Activated naive CD8-positive, alpha-beta T cell (primary cell): Measurements from ENCODE around the gene DDHD1.
"Not testable (repeated sequence)": the region's sequence is repeated elsewhere in the genome, so short reads cannot be mapped to it uniquely, and the experiment has no call there.

Experiments
- H3K27ac Mint-ChIP-seq: one replicate; pipeline ENCODE4 v1.8.0; 2021; ENCODE audit warnings: mixed read lengths
- H3K27me3 Mint-ChIP-seq: one replicate; pipeline ENCODE4 v1.8.0; 2021; ENCODE audit warnings: mixed read lengths
- H3K36me3 Mint-ChIP-seq: one replicate; pipeline ENCODE4 v1.8.0; 2021; ENCODE audit warnings: mixed read lengths
- H3K4me1 Mint-ChIP-seq: one replicate; pipeline ENCODE4 v1.8.0; 2021; ENCODE audit warnings: low read depth, mixed read lengths
- H3K4me3 Mint-ChIP-seq: one replicate; pipeline ENCODE4 v1.8.0; 2021; ENCODE audit warnings: mild to moderate bottlenecking, mixed read lengths
- H3K9me3 Mint-ChIP-seq: one replicate; pipeline ENCODE4 v1.8.0; 2021; ENCODE audit warnings: low read depth, mixed read lengths

DDHD1 gene

DNA sequence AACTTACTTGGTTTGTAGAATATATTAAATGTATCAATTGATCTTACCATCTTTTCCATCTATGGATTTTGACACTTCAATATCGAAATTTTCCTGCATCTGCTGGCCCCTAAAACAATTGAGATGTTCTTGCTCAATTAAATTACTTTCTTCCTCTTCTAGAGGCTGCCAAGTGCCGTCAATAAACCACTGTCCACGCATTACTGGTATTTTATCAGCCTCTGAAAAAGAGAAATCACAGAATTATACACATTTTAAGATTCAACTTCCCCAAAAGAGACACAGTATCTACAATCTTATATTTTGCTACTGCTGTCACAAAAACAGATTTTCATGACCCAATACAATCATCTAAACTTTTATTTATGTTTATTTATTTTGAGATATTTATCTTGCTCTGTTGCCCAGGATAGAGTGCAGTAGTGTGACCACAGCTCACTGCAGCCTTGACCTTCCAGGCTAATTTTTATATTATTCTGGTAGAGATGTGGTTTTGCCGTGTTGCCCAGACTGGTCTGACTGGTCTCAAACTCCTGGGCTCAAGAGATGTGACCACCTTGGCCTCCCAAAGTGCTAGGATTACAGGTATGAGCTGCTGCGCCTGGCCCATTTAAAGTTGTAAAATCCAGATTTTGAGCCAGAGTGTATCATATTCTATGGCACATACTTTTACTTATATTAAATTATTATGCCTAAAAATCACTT, 49.3 kb downstream of the DDHD1 start:
- peaks cover 18% of the 10 kb centered on the region for H3K4me1 Mint-ChIP-seq
- peaks cover 15% of the 10 kb centered on the region for H3K36me3 Mint-ChIP-seq
- no peaks in the 10 kb centered on the region for H3K27me3 Mint-ChIP-seq
- no peak overlapping the region for H3K27ac Mint-ChIP-seq
- H3K4me3 Mint-ChIP-seq: no peak overlapping the region
- no peaks in the 10 kb centered on the region for H3K9me3 Mint-ChIP-seq

DNA sequence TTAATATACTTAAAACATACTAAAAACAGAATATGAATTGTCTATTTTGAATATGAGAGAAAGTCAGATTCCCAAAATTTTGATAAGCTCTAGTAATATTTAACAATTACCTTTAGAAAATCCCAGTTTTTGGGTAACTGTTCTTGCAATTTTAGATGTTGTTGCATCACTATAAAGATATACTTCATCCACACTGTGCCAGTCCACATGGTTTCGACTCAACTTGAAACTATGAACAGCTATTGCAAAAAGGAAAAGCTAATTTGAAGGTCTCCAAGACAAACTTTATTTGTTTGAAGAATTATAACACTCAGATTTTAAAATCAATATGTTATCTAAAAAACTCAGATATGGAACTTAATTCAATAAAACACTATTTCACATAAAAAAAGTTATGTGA, 59.9 kb downstream of the DDHD1 start:
- H3K4me3 Mint-ChIP-seq: no peak overlapping the region
- no peaks in the 10 kb centered on the region for H3K9me3 Mint-ChIP-seq
- H3K27ac Mint-ChIP-seq: no peak overlapping the region
- peaks cover 32% of the 10 kb centered on the region for H3K36me3 Mint-ChIP-seq
- H3K4me1 Mint-ChIP-seq: peaks cover 7% of the 10 kb centered on the region
- H3K27me3 Mint-ChIP-seq: no peaks in the 10 kb centered on the region

DNA sequence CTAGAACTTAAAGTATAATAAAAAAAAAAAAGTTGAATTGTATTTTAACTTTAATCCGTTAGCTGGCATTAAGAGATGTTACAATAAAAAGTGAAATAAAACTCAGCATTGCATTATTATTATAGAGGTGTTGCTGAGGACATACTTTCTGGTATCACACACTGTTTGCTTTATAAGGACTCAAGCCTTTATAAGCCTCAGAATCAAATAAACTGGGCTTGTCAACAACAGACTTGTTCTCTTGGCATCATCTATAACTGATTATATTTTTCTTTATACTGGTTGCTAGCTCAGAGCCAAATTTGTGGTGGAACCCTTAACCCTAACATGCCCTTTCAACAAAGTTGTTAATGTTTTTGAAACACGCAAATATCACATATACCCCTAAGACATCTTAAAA, 62.3 kb downstream of the DDHD1 start:
- H3K9me3 Mint-ChIP-seq: no peaks in the 10 kb centered on the region
- H3K36me3 Mint-ChIP-seq: peaks cover 42% of the 10 kb centered on the region
- H3K27ac Mint-ChIP-seq: no peak overlapping the region
- H3K4me1 Mint-ChIP-seq: peaks cover 11% of the 10 kb centered on the region
- no peaks in the 10 kb centered on the region for H3K27me3 Mint-ChIP-seq
- H3K4me3 Mint-ChIP-seq: no peak overlapping the region

DNA sequence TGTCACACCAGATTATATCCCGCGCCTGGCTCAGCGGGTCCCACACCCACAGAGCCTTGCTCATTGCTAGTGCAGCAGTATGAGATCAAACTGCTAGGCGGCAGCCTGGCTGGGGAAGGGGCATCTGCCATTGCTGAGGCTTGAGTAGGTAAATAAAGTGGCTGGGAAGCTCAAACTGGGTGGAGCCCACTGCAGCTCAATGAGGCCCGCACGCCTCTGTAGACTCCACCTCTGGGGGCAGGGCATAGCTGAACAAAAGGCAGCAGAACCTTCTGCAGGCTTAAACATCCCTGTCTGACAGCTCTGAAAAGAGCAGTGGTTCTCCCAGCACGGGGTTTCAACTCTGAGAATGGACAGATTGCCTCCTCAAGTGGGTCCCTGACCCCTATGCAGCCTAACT, 68.2 kb downstream of the DDHD1 start:
- H3K36me3 Mint-ChIP-seq: peaks cover 45% of the 10 kb centered on the region
- H3K9me3 Mint-ChIP-seq: not testable (repeated sequence)
- peaks cover 11% of the 10 kb centered on the region for H3K4me1 Mint-ChIP-seq

DNA sequence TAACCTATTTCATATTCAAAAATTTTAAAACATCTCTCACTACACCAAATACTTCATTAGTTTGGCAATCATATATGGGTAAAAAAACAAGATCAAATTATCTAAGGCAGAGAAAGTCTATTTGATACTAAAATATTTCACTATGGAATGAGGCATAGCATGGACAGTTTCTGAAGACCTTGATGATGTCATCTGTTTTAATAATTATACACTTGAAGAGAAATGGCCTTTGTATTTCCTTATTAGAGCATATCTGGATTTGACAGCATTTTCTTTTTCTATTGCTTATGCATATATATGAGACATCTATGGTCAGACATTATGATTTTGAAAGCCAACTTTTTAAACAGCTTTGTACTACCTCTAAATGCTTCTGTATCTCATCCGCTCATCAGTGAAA, 88.6 kb downstream of the DDHD1 start:
- Mint-ChIP-seq H3K27me3 (no peaks in the 10 kb centered on the region), H3K9me3 (no peaks in the 10 kb centered on the region), H3K36me3 (peaks cover 6% of the 10 kb centered on the region), H3K4me3 (no peak overlapping the region), H3K4me1 (peaks cover 3% of the 10 kb centered on the region), H3K27ac (no peak overlapping the region)

More for the DNA sequence above, 68.2 kb downstream of the DDHD1 start:
- H3K27me3 Mint-ChIP-seq, H3K4me3 Mint-ChIP-seq, H3K27ac Mint-ChIP-seq: not testable (repeated sequence)

DNA sequence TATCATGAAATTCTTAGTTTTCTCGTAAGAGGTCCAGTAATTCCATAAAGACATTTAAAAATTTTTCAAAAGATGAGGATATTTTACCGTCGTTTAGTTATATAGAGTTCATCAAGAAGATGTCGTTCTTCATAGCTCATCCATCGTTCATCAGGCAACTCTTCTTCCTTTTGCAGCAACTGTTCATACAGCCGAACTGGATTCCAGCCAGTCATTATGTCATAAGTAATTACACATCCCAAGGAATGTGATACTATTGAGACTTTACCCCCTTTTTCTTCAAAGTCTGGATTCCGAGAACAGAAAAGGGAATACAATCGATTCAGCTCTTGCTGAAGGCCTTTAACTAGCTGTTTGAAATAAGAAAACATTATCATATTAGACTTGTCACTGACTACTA, 90.3 kb downstream of the DDHD1 start:
- Mint-ChIP-seq H3K27ac (no peak overlapping the region), H3K36me3 (peaks cover 3% of the 10 kb centered on the region), H3K9me3 (no peaks in the 10 kb centered on the region), H3K4me3 (no peak overlapping the region), H3K4me1 (peaks cover 3% of the 10 kb centered on the region), H3K27me3 (no peaks in the 10 kb centered on the region)

DNA sequence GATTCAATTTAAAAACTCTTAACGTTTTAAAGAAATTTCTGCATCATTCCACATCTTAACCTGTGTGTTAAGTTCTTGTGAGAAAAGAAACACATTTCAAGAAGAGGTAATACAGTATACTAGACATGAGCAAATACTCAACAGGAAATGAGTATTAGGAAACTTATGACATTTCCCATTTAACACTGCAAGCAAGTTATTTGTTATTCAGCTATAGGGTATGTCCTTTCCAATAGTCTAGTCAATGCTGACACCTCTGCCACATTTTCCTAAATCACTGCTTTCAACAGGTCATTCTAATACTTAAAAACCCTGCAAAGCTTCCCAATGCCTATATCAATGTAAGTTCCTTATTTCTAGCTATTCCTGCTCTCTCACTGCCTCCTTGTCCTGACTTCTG, 93.1 kb downstream of the DDHD1 start:
- no peaks in the 10 kb centered on the region for H3K9me3 Mint-ChIP-seq
- no peak overlapping the region for H3K4me3 Mint-ChIP-seq
- H3K4me1 Mint-ChIP-seq: peaks cover 8% of the 10 kb centered on the region
- peaks cover 3% of the 10 kb centered on the region for H3K36me3 Mint-ChIP-seq
- H3K27ac Mint-ChIP-seq: no peak overlapping the region
- no peaks in the 10 kb centered on the region for H3K27me3 Mint-ChIP-seq

DNA sequence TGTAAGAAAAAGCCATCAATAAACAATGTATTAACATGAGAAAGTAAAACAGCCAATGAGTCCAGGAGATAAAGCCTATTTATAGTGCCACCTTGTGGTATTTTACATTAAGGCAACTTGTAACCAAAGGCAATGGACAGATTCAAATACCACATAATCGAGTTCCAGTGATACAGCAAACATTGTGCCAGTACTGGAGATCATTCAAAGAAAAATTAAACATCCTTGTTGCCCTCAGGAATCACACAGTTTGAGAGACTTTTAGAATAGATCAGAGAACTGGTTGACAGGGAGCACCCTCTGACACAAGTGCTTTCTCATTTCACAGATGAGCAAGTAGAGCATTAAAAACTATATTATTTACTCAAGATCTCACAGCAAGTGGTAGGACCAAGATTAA, 98.1 kb downstream of the DDHD1 start:
- H3K27me3 Mint-ChIP-seq: no peaks in the 10 kb centered on the region
- peaks cover 8% of the 10 kb centered on the region for H3K4me1 Mint-ChIP-seq
- H3K4me3 Mint-ChIP-seq: no peak overlapping the region
- H3K9me3 Mint-ChIP-seq: no peaks in the 10 kb centered on the region
- peak overlapping the region; percentile 10 for H3K27ac Mint-ChIP-seq
- peaks cover 12% of the 10 kb centered on the region for H3K36me3 Mint-ChIP-seq

DNA sequence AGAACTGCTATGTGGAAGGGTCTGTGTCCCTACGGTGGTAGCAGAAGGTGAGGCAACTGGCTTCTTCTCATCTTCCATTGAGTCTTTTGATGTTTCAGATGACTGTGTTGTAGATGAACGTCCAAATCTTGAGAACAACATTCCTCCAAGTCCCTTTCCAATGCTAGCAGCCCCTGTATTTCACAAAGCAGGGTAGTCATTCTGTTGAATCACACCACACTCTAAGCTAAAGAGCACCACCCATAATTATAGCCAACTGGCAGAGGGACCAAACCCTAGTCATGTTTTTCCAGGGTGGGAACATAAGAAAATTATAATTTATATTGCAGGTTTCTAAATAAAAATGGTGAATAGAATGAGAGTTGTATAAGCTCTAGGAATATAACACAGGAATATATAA, 98.7 kb downstream of the DDHD1 start:
- H3K4me3 Mint-ChIP-seq: no peak overlapping the region
- no peaks in the 10 kb centered on the region for H3K9me3 Mint-ChIP-seq
- peaks cover 8% of the 10 kb centered on the region for H3K4me1 Mint-ChIP-seq
- no peak overlapping the region for H3K27ac Mint-ChIP-seq
- peaks cover 16% of the 10 kb centered on the region for H3K36me3 Mint-ChIP-seq
- no peaks in the 10 kb centered on the region for H3K27me3 Mint-ChIP-seq

DNA sequence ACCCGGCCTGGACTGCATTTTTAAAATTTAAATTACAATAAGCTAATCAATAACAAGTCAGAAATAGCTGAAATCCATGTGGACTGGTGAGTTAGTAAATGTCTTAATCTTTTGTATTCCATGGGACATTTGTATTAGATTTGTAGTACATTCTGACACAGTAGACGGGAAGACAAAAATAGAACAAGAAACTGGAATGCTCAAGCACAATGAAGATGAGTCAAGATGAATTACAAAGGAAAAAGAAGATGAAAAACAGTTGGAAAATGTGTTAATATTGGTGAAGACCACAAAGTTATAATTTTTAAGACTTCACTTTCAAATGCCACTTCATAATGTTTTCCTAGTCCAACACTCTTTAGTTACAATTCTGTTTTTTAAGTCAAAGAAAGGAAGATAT, 104.5 kb downstream of the DDHD1 start:
- H3K36me3 Mint-ChIP-seq: peaks cover 33% of the 10 kb centered on the region
- no peak overlapping the region for H3K27ac Mint-ChIP-seq
- no peaks in the 10 kb centered on the region for H3K27me3 Mint-ChIP-seq
- no peaks in the 10 kb centered on the region for H3K4me1 Mint-ChIP-seq
- H3K9me3 Mint-ChIP-seq: no peaks in the 10 kb centered on the region
- H3K4me3 Mint-ChIP-seq: no peak overlapping the region

DNA sequence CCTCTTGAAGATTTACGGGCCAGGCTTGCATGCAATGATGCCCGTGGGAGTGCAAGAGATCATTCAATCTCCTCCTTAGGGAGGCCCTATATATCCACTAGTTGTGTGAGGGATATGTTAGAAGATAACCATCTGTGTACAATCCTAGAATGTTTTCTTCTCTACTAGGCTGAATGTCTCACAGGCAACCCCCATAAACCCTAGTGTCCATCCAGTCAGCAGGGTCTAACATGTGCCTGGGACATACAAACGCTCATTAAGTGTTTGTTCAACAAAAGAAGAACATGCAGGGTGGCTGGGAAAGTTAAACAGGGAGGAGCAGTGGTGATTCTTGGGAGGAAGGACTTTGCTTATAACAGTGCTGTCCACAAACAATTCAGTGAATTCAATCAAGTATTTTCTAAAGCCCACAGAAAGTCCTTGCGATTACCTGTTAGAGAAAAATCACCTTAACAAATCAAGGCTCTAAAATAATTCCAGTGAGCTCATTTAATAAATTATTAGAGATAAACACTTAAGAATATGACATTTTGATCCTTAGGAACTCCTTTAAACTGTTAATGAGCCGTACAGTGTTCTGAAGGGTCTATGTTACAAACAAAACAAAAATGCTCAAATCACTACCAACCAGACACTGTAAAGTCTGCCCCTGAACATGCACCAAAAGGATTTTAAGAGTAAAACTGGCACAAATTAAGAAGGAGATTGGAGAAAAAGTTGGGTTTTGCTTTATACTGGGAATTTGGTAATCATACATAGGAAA, 105.6 kb downstream of the DDHD1 start:
- Mint-ChIP-seq H3K9me3 (no peaks in the 10 kb centered on the region), H3K27ac (no peak overlapping the region), H3K36me3 (peaks cover 39% of the 10 kb centered on the region), H3K4me3 (no peak overlapping the region), H3K27me3 (no peaks in the 10 kb centered on the region), H3K4me1 (no peaks in the 10 kb centered on the region)

DNA sequence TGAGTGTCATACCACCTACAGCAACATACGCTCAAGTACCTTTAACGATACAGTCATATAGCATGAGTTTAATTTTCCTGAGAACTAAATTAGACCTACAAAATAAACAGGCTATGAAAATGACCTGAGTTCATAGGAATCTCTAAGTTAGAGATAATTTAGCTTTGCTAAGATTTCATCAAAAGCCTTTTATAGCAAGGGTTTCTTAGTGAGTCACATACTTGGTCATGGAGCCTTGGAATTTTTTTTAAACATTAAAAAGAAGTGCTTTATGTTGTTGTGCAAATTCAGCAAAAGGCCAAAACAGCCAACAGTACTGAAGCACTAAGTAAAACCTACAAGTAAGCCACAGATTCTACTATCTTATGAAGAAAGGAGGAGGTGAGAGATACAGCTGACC, 108.6 kb downstream of the DDHD1 start:
- H3K27me3 Mint-ChIP-seq: no peaks in the 10 kb centered on the region
- H3K36me3 Mint-ChIP-seq: peaks cover 42% of the 10 kb centered on the region
- H3K27ac Mint-ChIP-seq: no peak overlapping the region
- H3K4me1 Mint-ChIP-seq: peaks cover under 1% of the 10 kb centered on the region
- H3K4me3 Mint-ChIP-seq: no peak overlapping the region
- no peaks in the 10 kb centered on the region for H3K9me3 Mint-ChIP-seq

DNA sequence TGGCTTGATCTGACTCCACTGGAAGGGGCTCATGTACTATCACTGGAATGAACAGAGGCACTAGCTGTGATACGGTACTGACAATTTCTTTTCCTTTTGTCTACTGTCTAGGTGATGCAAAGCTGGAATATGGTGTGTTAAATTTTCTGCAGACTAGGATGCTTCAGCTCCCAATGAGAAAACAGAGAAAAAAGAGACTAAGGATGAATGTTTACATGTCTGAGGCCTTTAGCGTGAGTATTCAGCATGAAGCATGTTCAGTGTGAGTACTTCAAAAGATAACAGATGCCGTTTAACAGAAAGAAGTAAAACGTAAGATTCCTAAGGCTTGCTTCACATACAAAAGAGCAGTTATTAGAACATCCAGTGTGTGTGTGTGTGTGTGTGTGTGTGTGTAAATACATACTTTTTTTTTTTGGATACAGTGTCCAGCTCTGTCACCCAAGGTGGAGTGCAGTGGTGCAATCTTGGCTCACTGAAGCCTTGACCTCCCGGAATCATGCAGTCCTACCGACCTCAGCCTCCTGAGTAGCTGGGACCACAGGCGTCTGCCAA, 110.0 kb downstream of the DDHD1 start:
- no peak overlapping the region for H3K27ac Mint-ChIP-seq
- H3K27me3 Mint-ChIP-seq: no peaks in the 10 kb centered on the region
- H3K36me3 Mint-ChIP-seq: peaks cover 50% of the 10 kb centered on the region
- H3K4me3 Mint-ChIP-seq: no peak overlapping the region
- H3K9me3 Mint-ChIP-seq: peaks cover 4% of the 10 kb centered on the region
- peaks cover 3% of the 10 kb centered on the region for H3K4me1 Mint-ChIP-seq

DNA sequence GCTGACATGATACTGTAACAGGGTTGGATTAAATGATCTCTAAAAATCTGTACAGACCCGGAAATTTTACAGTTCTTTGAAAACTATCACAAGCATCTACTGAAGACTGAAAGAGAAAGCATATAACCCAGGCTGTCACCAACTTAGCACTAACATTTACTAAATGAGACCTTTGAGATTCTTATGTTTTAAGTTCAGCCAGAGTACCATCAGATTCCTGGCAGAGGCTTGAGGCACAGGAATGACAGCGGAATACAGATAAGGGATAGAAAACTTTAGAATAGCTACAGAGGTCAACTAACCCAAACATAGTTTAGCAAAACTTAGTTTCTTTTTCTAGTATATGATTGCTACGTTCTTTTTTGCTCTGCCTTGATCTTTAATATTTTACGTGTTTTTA, 110.6 kb downstream of the DDHD1 start:
- peaks cover 53% of the 10 kb centered on the region for H3K36me3 Mint-ChIP-seq
- H3K4me3 Mint-ChIP-seq: no peak overlapping the region
- H3K9me3 Mint-ChIP-seq: peaks cover 4% of the 10 kb centered on the region
- peaks cover 3% of the 10 kb centered on the region for H3K4me1 Mint-ChIP-seq
- H3K27me3 Mint-ChIP-seq: no peaks in the 10 kb centered on the region
- H3K27ac Mint-ChIP-seq: no peak overlapping the region

DNA sequence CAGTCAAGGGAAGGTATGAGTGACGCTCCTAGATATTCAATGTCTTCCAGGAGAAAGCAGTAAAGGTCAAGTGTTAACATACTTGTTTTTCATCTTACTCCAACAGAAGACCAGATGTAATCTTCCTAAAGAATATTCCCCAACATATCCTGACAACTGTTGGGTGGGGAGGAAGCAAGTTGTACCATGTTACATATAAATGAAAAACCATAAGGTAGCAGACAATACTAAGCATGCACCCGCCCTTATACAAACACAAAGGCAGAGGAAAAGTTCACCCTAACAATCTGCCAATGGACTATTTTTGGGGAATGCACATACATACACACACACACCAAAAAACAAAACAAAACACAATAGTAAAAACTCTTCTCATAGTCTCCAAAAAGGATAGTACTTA, 112.1 kb downstream of the DDHD1 start:
- H3K27ac Mint-ChIP-seq: no peak overlapping the region
- H3K4me3 Mint-ChIP-seq: no peak overlapping the region
- no peaks in the 10 kb centered on the region for H3K27me3 Mint-ChIP-seq
- peaks cover 3% of the 10 kb centered on the region for H3K4me1 Mint-ChIP-seq
- H3K9me3 Mint-ChIP-seq: peaks cover 4% of the 10 kb centered on the region
- H3K36me3 Mint-ChIP-seq: peaks cover 52% of the 10 kb centered on the region
